ENCODE data around the gene SEH1L.

- TF ChIP-seq POLR2AphosphoS5 (IDR thresholded peaks at IDR 0.05; ENCODE audit: low read length) (no peak), CTCF (IDR thresholded peaks at IDR 0.05 in 2 of 3, conservative IDR thresholded peaks at IDR 0.05 in 1 of 3; ENCODE audit: control insufficient read depth in 2 of 3, extremely low read depth in 1 of 3, insufficient read depth in 1 of 3, low read depth in 3 of 3, low read length in 3 of 3) (no peak)
These were observed 74.8 kb downstream of the SEH1L start for GRCh38 chr18:13022644-13023043.
